Measurements from ENCODE around the gene GSPT2.

Gene GSPT2

GRCh38 chrX:51795136-51795535 lies 51.9 kb downstream of the GSPT2 start:
- Mint-ChIP-seq H3K4me3 (no peak overlapping the region), H3K9me3 (no peaks in the 10 kb centered on the region), H3K27ac (no peak overlapping the region), H3K36me3 (ENCODE audit: low read depth) (no peaks in the 10 kb centered on the region), H3K4me1 (ENCODE audit: low read depth) (no peaks in the 10 kb centered on the region), H3K27me3 (peaks cover 29% of the 10 kb centered on the region)
- no peak for DNase-seq

Measured in activated T-cell treated with anti-CD3 and anti-CD28 coated beads, Interleukin-2, amount 50 U/mL, for 24 hours (primary cell).